ENCODE results near the gene SLC25A22. TPM values are rescaled to one million over a fixed set of nuclear protein-coding genes. Genes with fewer than 3 reads are reported as not detected.

SLC25A22 gene
- polyA plus RNA-seq, 1 of the 3 experiments (the other 2 are of a cell fraction): 50.9 TPM

- ChIA-PET CTCF (interaction anchor here (0.6 kb wide), 1 partner anchor 18 kb away, joined by 3 read pairs; no protein-coding TSS in a partner anchor), POLR2A (interaction anchor here (1.2 to 3.2 kb wide), 4 partner anchors 13 to 30 kb away, joined by 3 to 18 read pairs (median 6); partner anchors contain the start of genes GATD1, PNPLA2 and RPLP2)
- Histone ChIP-seq H3K9ac (peak overlapping the region; percentile 33; the same call in 1 of the 2 replicates), H3K79me2 (ENCODE audit: insufficient read depth) (no peaks in the 10 kb centered on the region), H3K36me3 (replicated peaks in 1 of 2; ENCODE audit: control insufficient read depth in 1 of 2, insufficient read depth in 2 of 2, low read length in 1 of 2) (peaks cover 0 to 29% of the 10 kb centered on the region in 2 experiments), H3K4me3 (ENCODE audit: low read depth in 2 of 2, low read length in 1 of 2) (peak overlapping the region; percentile 58 to 67), H3K9me3 (no peaks in the 10 kb centered on the region), H3K4me2 (peak overlapping the region; percentile 85), H3K9me2 (no peaks in the 10 kb centered on the region), H2AFZ (ENCODE audit: low read depth) (no peak overlapping the region), H3F3A (replicated peaks; ENCODE audit: insufficient read depth) (peaks cover 8% of the 10 kb centered on the region), H3K27me3 (ENCODE audit: insufficient read depth) (no peaks in the 10 kb centered on the region), H4K20me1 (ENCODE audit: insufficient read depth) (no peaks in the 10 kb centered on the region), H3K27ac (ENCODE audit: low read depth in 2 of 2, low read length in 1 of 2) (peak overlapping the region in 1 of 2 experiments; percentile 66; a peak in 2 of 4 replicates), H3K4me1 (ENCODE audit: control insufficient read depth in 1 of 2, insufficient read depth in 2 of 2, low read depth in 1 of 2, low read length in 1 of 2) (peaks cover 0 to 20% of the 10 kb centered on the region in 2 experiments; a peak in 1 of 4 replicates)
- WGBS (ENCODE audit: low lambda C conversion rate): 35% methylated on average over 10 of the region's 31 CpGs
- TF ChIP-seq NFIC (IDR thresholded peaks at IDR 0.05; ENCODE audit: borderline replicate concordance) (no peak), FOXJ3 (CRISPR knock-in tag; IDR thresholded peaks at IDR 0.05) (no peak)
- TF ChIP-seq, protein P1, sequence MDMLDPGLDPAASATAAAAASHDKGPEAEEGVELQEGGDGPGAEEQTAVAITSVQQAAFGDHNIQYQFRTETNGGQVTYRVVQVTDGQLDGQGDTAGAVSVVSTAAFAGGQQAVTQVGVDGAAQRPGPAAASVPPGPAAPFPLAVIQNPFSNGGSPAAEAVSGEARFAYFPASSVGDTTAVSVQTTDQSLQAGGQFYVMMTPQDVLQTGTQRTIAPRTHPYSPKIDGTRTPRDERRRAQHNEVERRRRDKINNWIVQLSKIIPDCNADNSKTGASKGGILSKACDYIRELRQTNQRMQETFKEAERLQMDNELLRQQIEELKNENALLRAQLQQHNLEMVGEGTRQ (IDR thresholded peaks at IDR 0.05; ENCODE audit: borderline replicate concordance, low read depth, low read length): no peak
- no peak for DNase-seq
Observed at GRCh38 chr11:788953-789940, 8.8 kb downstream of the SLC25A22 start.

DNA sequence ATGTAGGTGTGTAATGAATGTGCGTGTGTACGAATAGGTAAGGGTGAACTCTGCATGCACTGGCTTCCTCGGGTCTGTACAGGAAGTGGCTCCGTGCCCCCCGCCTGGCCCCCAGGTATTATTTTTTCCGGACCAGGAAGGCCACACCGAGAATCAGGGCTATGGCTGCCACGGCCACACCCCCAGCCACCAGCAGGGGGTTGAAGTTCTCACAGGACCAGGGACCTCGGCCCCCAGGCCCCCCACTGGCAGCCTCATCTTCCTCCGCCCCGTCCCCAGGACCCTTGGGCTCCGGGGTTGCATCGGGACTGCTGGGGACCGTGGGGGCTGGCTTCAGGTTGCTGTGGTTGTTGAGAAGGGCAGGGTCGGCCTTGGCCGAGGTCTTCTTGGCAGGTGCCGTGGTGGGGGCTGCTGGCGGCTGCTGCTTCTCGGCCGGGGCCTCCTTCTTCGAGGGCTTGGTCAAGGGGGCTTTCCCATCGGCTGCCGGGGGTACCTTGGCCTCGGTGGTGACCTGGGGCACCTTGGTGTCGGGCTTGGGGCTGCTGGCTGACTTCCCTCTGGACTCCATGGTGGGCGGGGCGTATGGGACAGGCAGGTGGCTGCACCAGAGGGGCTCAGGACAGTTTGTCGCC, 10.0 kb downstream of the SLC25A22 start:
- H3K9ac ChIP-seq: no peak overlapping the region
- H3K27me3 ChIP-seq (ENCODE audit: insufficient read depth): no peaks in the 10 kb centered on the region
- H3K4me2 ChIP-seq: no peak overlapping the region
- CTCF ChIA-PET: no interaction called here
- H3K4me1 ChIP-seq (ENCODE audit: control insufficient read depth in 1 of 2, insufficient read depth in 2 of 2, low read depth in 1 of 2, low read length in 1 of 2): peaks cover 5 to 18% of the 10 kb centered on the region in 2 experiments; a peak in 3 of 4 replicates
- WGBS (ENCODE audit: low lambda C conversion rate): 86% methylated on average over 13 of the region's 28 CpGs
- POLR2A ChIA-PET: interaction anchor here (3.2 kb wide), 1 partner anchor 12 kb away, joined by 18 read pairs; the partner anchor contains the start of gene GATD1
- no peaks in the 10 kb centered on the region for H4K20me1 ChIP-seq (ENCODE audit: insufficient read depth)
- H3K36me3 ChIP-seq (replicated peaks in 1 of 2; ENCODE audit: control insufficient read depth in 1 of 2, insufficient read depth in 2 of 2, low read length in 1 of 2): peaks cover 0 to 20% of the 10 kb centered on the region in 2 experiments
- H2AFZ ChIP-seq (ENCODE audit: low read depth): no peak overlapping the region
- TF ChIP-seq MEF2A (IDR thresholded peaks at IDR 0.05; ENCODE audit: borderline replicate concordance, low read depth): no peak
- TF ChIP-seq, protein P2, sequence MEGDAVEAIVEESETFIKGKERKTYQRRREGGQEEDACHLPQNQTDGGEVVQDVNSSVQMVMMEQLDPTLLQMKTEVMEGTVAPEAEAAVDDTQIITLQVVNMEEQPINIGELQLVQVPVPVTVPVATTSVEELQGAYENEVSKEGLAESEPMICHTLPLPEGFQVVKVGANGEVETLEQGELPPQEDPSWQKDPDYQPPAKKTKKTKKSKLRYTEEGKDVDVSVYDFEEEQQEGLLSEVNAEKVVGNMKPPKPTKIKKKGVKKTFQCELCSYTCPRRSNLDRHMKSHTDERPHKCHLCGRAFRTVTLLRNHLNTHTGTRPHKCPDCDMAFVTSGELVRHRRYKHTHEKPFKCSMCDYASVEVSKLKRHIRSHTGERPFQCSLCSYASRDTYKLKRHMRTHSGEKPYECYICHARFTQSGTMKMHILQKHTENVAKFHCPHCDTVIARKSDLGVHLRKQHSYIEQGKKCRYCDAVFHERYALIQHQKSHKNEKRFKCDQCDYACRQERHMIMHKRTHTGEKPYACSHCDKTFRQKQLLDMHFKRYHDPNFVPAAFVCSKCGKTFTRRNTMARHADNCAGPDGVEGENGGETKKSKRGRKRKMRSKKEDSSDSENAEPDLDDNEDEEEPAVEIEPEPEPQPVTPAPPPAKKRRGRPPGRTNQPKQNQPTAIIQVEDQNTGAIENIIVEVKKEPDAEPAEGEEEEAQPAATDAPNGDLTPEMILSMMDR (IDR thresholded peaks at IDR 0.05): peak; percentile 13; the same call in 1 of the 2 replicates
- no peak for DNase-seq
- peaks cover 18% of the 10 kb centered on the region for H3F3A ChIP-seq (replicated peaks; ENCODE audit: insufficient read depth)
- H3K79me2 ChIP-seq (ENCODE audit: insufficient read depth): no peaks in the 10 kb centered on the region
- H3K4me3 ChIP-seq (ENCODE audit: low read depth in 2 of 2, low read length in 1 of 2): no peak overlapping the region
- H3K27ac ChIP-seq (ENCODE audit: low read depth in 2 of 2, low read length in 1 of 2): no peak overlapping the region
- no peaks in the 10 kb centered on the region for H3K9me2 ChIP-seq
- H3K9me3 ChIP-seq: no peaks in the 10 kb centered on the region
